Heart left ventricle (tissue), 16 donors: Measurements from ENCODE around the gene GALNT12. TPM values are rescaled to one million over a fixed set of nuclear protein-coding genes. Genes with fewer than 3 reads are reported as not detected.

Source experiments
- ATAC-seq, 4 donors: fragments of 200-7000 bp; cut with Tn5 transposase; one replicate each; pipeline ENCODE4 v1.9.1; 2020 to 2022; ENCODE audit warnings: moderate library complexity in 4 of 4, mild to moderate bottlenecking in 3 of 4, moderate number of reproducible peaks in 1 of 4
- DNase-seq, 5 donors: peaks; one replicate each; pipeline ENCODE4 v3.0.0-alpha.2; 2020
- H3K27ac ChIP-seq, 12 donors: fragments of 200-600 bp; sonication (generic) in 4 of 12; one replicate each; pipeline versions ENCODE4 v1.5.0 to v1.8.0; 2016 to 2022; ENCODE audit warnings: mild to moderate bottlenecking in 2 of 12
- H3K27me3 ChIP-seq, 9 donors: fragments of 200-600 bp; sonication (generic) in 2 of 9; one replicate each; pipeline versions ENCODE4 v1.5.1 to v1.8.0; 2016 to 2022; ENCODE audit warnings: mild to moderate bottlenecking in 3 of 9
- H3K36me3 ChIP-seq, 9 donors: fragments of 200-600 bp; sonication (generic) in 2 of 9; one replicate each; pipeline versions ENCODE4 v1.5.0 to v1.8.0; 2018 to 2022; ENCODE audit warnings: mild to moderate bottlenecking in 2 of 9
- H3K4me1 ChIP-seq, 12 donors: fragments of 200-600 bp; sonication (generic) in 4 of 12; one replicate each; pipeline versions ENCODE4 v1.5.0 to v1.8.0; 2016 to 2022; ENCODE audit warnings: mild to moderate bottlenecking in 3 of 12
- H3K4me3 ChIP-seq, 12 donors: fragments of 200-600 bp; sonication (generic) in 4 of 12; one replicate each; pipeline versions ENCODE4 v1.5.0 to v1.8.0; 2017 to 2022; ENCODE audit warnings: mild to moderate bottlenecking in 9 of 12, moderate library complexity in 4 of 12
- H3K9me3 ChIP-seq, 12 donors: fragments of 200-600 bp; sonication (generic) in 4 of 12; one replicate each; pipeline versions ENCODE4 v1.5.0 to v1.8.0; 2016 to 2022; ENCODE audit warnings: mild to moderate bottlenecking in 1 of 12
- CTCF ChIP-seq, 12 donors: fragments of 200-600 bp; sonication (generic) in 4 of 12; IDR thresholded peaks; one replicate each; pipeline versions ENCODE4 v1.5.0 to v1.8.0; 2018 to 2022; ENCODE audit warnings: antibody characterized with exemption in 12 of 12, mild to moderate bottlenecking in 5 of 12
- POLR2A ChIP-seq, 2 donors: fragments of 450-650 bp; IDR thresholded peaks; one replicate each; pipeline ENCODE4 v1.6.1; 2017; ENCODE audit warnings: antibody characterized with exemption in 2 of 2, mild to moderate bottlenecking in 2 of 2, moderate library complexity in 2 of 2
- WGBS, 4 donors: extraction: QIAGEN DNeasy Blood & Tissue Kit in 2 of 4; methylation state at CpG; one replicate each; pipeline versions ENCODE4 v1.1.5 to v1.1.7; 2013 to 2018; 5-methylcytosine and 5-hydroxymethylcytosine counted together
- intact Hi-C, 10 donors: fragments of 100-400 bp; cut with DNase I; formaldehyde crosslinking; loops; one replicate each; pipeline versions ENCODE4 v1.11.1 to v1.14.2; 2022
- polyA plus RNA-seq, 2 donors: library from polyadenylated mRNA; stranded (reverse); fragments of 200-250 nt; gene quantifications; one replicate each; pipeline ENCODE4 v1.2.3, GENCODE V29; 2013
- total RNA-seq, 9 donors: library from RNA; depleted of rRNA in 2 of 9; stranded (reverse); fragments of >200 nt in 2 of 9; fragmentation: NEBNext Ultra II Directional in 3 of 9; extraction: Animal tissue kit (Norgen Biotek cat#: 25700) in 3 of 9; gene quantifications; one replicate each; pipeline versions ENCODE4 v1.1.0 to v1.2.4, GENCODE V29; 2016 to 2023
- donor health status: ischemic (EF 13 %, LVEDD 7.1; RV severe dilation, severe dysfunction).
- donor health status: healthy with polysubstance abuse.
- donor health status: DM: no; HTN: yes; CAD: no.
- donor health status: DM: no; HTN: no; CAD: no.
- donor health status: ischemic (EF 25% LVEDD 6.9; RV normal size, moderate dysfunction).
- donor health status: ischemic (EF 25% LVEDD 5.7; RV mildly dilated, moderate dysfunction).
- donor health status: healthy.
- donor health status: DM: yes; HTN: yes; CAD: no.
- donor health status: ischemic (EF 35%, LVEDD 5.7; RV mildly dilated, moderate dysfunction).
- donor health status: nonischemic (EF 11% LVEDD 7.7; RV severe dilation, severe dysfunction).
- donor health status: DM: yes; HTN: yes; CAD: no.
- donor health status: PGD.
- donor health status: ischemic (EF 29% LVEDD 5.4; RV normal size, mild dysfunction).
- donor health status: nonischemic (EF 23%, LVEDD 6.1; RV moderate dilation, normal function).

GALNT12 gene
- total and polyA plus RNA-seq, 11 donors, result 0.23 to 4.7 (median 0.44) TPM

GRCh38 chr9:98790842-98791607 is 16.4 kb upstream of the GALNT12 start:
- Histone ChIP-seq H3K27me3 (no peaks in the 10 kb centered on the region), H3K9me3 (no peaks in the 10 kb centered on the region), H3K27ac (no peak overlapping the region), H3K36me3 (peaks cover 0 to 11% (median 0%) of the 10 kb centered on the region in 9 donors), H3K4me1 (peaks cover 0 to 21% (median 13%) of the 10 kb centered on the region in 12 donors), H3K4me3 (no peak overlapping the region)
- DNase-seq (peak; percentile 68 to 84 (median 76)), ATAC-seq (peak; percentile 68 to 91 (median 88))
- intact Hi-C loops, result loop anchor here in 6 of 10 donors (1.0 to 5.0 kb wide), 2 partner anchors 474 to 476 kb away; no protein-coding TSS in a partner anchor
- TF ChIP-seq CTCF (IDR thresholded peaks at IDR 0.05) (peak; percentile 92 to 99 (median 98)), POLR2A (IDR thresholded peaks at IDR 0.05) (no peak)
- WGBS, 4 donors, result 57 to 61% (median 59%) methylated on average over 10 of the region's 10 CpGs

GRCh38 chr9:98791608-98792490 is 15.6 kb upstream of the GALNT12 start:
- intact Hi-C loops, result loop anchor here in 6 of 10 donors (1.0 to 5.0 kb wide), 2 partner anchors 475 to 477 kb away; no protein-coding TSS in a partner anchor
- Histone ChIP-seq H3K27ac (no peak overlapping the region), H3K9me3 (no peaks in the 10 kb centered on the region), H3K4me3 (no peak overlapping the region), H3K36me3 (peaks cover 0 to 11% (median 0%) of the 10 kb centered on the region in 9 donors), H3K4me1 (peaks cover 0 to 25% (median 14%) of the 10 kb centered on the region in 12 donors), H3K27me3 (no peaks in the 10 kb centered on the region)
- WGBS, 4 donors, result 83 to 87% (median 85%) methylated on average over 18 of the region's 18 CpGs
- TF ChIP-seq CTCF (IDR thresholded peaks at IDR 0.05), result no peak
- no peak for TF ChIP-seq POLR2A (IDR thresholded peaks at IDR 0.05)
- no peak for ATAC-seq
- no peak for DNase-seq

GRCh38 chr9:98793031-98793430 is 14.4 kb upstream of the GALNT12 start:
- intact Hi-C loops, result loop anchor here in 5 of 10 donors (5.0 kb wide), 1 partner anchor 476 kb away; no protein-coding TSS in a partner anchor
- TF ChIP-seq CTCF (IDR thresholded peaks at IDR 0.05) (no peak), POLR2A (IDR thresholded peaks at IDR 0.05) (no peak)
- no peak overlapping the region for H3K27ac ChIP-seq
- 96 to 97% (median 97%) methylated on average over 2 of the region's 2 CpGs for WGBS, 4 donors
- peaks cover 0 to 4% (median 0%) of the 10 kb centered on the region in 12 donors for H3K9me3 ChIP-seq
- DNase-seq, result no peak
- H3K27me3 ChIP-seq, result no peaks in the 10 kb centered on the region
- no peak for ATAC-seq
- no peak overlapping the region for H3K4me3 ChIP-seq
- peaks cover 0 to 26% (median 16%) of the 10 kb centered on the region in 12 donors for H3K4me1 ChIP-seq
- peaks cover 0 to 11% (median 0%) of the 10 kb centered on the region in 9 donors for H3K36me3 ChIP-seq
